DMS79 (cell line): ENCODE data around the gene SNAI3.

ENCODE experiments used
- DNase-seq: peaks from one replicate; lab custom pipeline; 2025; lab: John Stamatoyannopoulos, UW

The SNAI3 gene

DNA sequence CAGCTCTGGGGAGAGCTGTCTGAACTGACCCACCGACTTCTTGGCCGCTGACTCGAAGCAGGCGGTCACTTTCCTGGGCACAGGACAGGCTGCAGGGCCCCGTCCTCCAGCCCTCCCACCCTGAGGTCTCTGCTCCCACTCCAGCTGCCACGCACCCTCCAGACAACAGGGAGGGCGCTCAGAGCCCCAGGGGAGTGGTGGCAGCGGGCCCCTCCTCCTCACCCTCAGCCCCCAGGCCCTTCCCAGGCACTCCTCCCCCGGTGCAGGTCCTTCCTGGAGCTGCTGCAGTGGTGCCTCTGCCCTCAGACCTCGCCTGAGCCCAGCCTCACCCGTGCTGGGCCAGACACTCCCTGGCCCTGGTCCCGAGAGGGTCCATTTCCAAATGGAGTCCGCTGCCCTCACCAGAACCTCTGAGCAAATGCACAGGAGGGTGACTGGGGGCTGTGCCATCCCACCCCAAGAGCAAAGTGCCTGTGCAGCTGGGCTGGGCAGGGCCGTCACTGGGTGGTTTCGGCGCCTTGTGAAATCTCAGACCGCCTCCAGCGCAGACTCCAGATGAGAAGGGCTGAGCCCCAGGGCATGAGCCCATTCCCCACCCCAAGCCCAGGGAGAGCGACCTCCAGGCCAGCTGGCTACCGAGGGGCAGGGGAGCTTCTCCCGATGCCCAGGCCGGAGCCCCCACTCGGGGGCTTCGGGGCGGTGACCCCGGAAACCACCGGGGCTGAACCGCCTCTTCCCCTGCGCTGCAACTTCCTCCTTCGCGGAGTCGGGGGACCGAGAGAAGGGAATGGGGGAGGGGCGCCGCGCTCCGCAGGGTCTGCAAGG, 36.2 kb downstream of the SNAI3 start:
- no peak for DNase-seq

GRCh38 chr16:88649195-88649923, 36.9 kb downstream of the SNAI3 start:
- DNase-seq: no peak

- no peak for DNase-seq
Observed at GRCh38 chr16:88647178-88648070, 38.9 kb downstream of the SNAI3 start.

DNA sequence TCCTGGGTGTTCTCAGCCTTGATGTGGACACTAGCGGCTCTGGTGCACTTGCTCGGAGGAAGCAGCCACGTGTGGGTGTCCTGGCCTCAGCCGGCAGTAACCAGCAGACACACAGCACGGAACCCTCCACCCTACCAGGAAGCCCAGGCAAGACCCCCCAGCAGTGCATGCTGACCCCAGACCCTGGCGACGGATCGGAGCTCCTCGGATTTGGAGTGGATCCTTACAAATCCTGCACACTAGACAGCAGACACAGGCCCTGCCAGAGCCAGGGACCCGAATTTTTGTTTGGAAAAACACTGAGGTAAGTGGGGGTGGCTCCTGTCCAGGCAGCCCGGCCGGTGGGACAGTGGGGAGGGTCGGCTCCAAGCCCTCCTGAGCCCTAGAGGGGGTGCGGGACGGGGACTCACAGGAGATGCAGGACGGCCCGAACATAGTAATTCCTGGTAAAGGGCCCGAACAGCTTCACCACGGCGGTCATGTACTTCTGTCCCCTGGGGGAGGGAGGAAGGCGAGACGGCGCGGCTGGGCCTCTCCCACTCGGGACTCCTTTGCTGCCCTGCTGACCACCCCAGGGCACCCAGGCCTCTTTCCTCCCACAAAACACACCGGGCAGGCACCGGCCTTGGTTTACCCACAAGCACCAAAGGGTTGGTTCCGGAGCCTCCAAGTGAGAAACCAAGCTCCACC, 39.8 kb downstream of the SNAI3 start:
- DNase-seq: no peak

GRCh38 chr16:88645941-88646340, 40.4 kb downstream of the SNAI3 start:
- no peak for DNase-seq

DNA sequence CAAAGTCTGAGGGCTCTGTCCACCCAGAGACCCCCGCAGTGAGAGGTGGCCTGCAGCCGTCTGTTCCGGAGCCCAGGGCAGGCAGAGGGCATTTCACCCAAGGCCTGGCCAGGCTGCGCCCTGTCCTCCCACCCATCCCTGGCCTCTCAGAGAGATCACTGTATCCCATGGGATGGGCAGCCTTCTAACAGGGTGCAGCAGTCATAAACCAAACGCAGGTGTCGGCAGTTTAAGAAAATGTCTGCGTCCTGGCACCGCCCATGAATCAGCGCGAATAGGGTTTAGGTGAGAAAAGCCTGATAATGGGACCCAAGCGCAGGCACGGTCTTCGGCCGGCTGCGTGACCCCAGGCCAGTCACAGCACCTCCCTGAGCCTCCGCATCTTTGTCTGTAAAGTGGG, 40.9 kb downstream of the SNAI3 start:
- DNase-seq: no peak

DNA sequence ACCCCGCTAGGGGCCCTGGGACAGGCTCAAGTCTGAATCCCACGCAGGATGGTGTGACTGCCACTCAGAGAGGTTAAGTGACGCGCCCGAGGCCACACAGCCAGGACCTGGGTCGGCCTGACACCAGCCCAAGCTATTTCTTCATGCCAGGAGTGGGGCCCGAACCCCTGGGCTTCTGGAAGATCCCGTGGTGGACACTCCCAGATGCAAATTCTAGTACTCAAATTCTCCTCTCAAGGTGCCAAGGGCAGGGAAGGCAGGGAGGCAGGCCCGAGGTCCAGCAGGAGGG, 42.7 kb downstream of the SNAI3 start:
- DNase-seq: no peak

GRCh38 chr16:88642881-88643643, 43.2 kb downstream of the SNAI3 start:
- DNase-seq: no peak

DNA sequence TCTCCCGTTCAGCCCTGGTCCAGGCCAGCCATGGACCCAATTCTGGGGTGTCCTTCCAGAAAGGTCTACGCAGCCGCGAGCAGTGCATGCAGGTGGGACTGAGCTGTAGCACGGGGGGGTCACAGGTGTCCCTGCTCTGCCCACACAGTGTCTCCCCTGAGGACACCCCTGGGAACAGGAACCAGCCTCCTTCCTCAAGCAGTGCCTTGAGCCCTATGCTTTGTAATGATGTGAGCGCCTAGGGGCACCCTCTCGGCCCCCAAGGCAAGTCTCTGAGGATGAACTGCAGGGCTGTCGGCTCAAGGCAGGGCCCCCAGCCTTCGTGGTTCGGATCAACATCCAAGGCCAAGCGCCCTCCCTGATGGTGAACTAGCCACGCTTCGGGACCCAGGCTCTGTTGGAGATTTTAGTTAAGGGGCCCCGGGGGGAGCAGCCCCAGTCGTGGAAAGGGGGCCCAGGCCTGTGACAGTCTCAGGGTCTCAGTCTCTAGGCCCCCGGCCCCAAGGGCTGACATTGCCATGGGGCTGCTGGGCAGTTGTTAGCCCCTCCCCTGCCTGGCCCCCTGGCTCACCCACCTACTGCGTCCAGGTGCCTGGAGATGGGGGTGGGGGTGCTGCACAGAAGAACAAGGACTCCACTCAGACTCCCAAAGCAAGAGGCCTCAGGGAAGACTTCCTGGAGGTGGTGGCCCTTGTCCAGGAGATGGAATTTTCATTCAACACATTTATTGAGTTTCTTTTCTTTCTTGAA, 45.6 kb downstream of the SNAI3 start:
- DNase-seq: no peak

GRCh38 chr16:88640039-88640495, 46.2 kb downstream of the SNAI3 start:
- DNase-seq: no peak

DNA sequence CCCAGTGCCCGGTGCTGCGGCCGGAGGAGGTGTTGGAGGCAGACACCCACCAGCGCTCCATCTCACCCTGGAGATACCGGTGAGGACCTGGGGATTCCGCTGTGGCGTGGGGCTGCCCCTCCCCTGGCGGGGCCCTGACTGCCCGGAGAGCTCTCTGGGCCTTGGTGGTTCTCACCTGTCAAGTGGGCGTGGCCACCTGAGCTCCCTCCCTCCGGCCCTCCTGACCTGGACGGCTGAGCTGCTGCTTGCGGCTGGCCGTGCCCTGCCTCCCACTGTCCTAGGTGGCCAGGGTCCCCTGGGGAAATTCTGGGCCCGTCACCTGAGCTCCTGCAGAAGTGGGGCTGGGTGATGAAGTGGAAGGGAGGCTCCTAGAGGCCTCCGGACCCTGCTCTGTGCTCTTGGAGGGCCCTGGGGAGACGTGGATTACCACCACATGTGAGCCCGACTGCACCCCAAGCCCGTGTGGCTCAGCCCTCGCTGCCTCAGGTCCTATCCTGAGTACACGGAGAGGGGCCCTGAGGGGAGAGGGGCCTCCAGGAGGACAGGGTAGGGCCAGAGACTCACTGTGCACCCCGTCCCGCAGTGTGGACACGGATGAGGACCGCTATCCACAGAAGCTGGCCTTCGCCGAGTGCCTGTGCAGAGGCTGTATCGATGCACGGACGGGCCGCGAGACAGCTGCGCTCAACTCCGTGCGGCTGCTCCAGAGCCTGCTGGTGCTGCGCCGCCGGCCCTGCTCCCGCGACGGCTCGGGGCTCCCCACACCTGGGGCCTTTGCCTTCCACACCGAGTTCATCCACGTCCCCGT, 46.9 kb downstream of the SNAI3 start:
- no peak for DNase-seq

DNA sequence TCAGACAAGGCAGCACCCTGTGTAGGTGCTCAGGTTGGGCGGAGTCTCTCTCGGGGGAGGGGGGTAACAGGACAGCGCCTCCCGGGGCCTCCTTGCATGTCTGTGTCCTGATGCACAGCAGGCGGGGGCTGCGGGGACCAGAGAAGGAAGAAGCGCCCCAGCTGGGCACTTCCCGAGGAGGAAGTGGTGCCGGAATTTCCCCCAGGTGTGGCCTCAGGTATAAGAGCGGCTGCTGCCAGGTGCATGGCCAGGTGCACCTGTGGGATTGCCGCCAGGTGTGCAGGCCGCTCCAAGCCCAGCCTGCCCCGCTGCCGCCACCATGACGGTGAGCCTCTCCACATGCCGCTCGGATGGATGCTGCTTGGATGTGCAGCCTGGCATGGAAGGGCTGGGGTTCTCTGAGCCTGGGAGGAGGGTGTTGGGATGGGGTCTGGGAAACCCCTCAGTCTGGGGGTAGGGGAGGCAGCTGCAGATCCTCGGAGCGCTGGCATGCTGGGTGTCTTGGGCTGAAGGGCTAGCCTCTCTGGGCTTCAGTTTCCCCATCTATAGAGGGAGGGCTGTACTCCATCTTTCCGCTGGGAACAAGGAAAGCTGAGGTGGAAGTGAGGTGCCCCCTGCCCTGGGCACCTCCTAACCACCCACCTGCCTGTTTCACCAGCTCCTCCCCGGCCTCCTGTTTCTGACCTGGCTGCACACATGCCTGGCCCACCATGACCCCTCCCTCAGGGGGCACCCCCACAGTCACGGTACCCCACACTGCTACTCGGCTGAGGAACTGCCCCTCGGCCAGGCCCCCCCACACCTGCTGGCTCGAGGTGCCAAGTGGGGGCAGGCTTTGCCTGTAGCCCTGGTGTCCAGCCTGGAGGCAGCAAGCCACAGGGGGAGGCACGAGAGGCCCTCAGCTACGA, 47.7 kb downstream of the SNAI3 start, which contains the start of gene IL17C:
TSS of gene IL17C (plus strand) at position 250 of the 908 bp plus-strand sequence. CDS start at position 320, 70 bp downstream.
- DNase-seq: peak; percentile 71

- DNase-seq: no peak
Observed at GRCh38 chr16:88636488-88637265, 49.6 kb downstream of the SNAI3 start.

DNA sequence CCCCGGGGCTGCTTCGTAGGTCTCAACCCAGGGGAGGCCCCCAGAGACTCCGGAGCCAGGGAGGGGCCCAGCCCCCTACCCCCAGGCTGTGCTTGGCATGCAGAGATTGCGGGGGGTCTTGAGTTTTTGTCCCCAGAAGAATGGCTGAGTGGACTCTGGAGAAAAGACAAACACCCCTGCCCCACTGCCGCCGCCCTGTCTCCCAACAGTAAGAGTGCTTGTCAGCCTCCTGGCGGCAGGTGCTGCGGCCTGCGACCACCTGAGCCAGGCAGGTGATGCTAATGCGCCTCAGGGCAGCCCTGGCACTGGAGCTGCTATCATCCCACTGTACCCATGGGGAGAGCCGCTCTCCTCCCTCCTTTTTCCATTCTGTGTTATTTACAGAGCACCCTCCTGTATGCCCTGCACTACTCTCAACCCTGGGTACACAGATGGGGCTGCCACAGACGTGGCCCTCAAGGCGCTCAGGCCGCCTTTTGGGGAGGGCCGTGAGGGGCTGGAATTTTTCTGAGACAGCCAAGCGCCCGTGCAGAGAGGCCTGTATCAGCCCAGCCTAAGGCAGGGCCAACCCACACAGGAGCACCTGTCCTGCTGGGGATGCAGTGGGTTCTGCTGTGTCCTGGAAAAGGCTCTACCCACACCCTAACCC, 50.5 kb downstream of the SNAI3 start:
- DNase-seq: no peak

- DNase-seq: no peak
Observed at GRCh38 chr16:88634994-88635670, 51.2 kb downstream of the SNAI3 start.
